Measurements from ENCODE around the gene CBX2.

Gene CBX2

GRCh38 chr17:79774561-79774975 is 3.4 kb upstream of the CBX2 start:
- DNase-seq (ENCODE audit: low read depth in 1 of 2, low spot score in 1 of 2), result no peak
- H3K27ac ChIP-seq (replicated peaks), result no peak overlapping the region
- H3K27me3 ChIP-seq (ENCODE audit: insufficient read depth, poor library complexity, severe bottlenecking), result peaks cover 31% of the 10 kb centered on the region
- no peak overlapping the region for H3K4me3 ChIP-seq (replicated peaks; ENCODE audit: insufficient read depth, low read length)
- TF ChIP-seq SPI1 (IDR thresholded peaks at IDR 0.05; ENCODE audit: borderline replicate concordance, low read depth) (no peak), POLR2AphosphoS5 (IDR thresholded peaks at IDR 0.05; ENCODE audit: low read depth) (no peak), GABPA (IDR thresholded peaks at IDR 0.05; ENCODE audit: low read depth) (no peak), CTCF (IDR thresholded peaks at IDR 0.05; ENCODE audit: insufficient read depth, low read length) (no peak)
- TF ChIP-seq, protein P1, sequence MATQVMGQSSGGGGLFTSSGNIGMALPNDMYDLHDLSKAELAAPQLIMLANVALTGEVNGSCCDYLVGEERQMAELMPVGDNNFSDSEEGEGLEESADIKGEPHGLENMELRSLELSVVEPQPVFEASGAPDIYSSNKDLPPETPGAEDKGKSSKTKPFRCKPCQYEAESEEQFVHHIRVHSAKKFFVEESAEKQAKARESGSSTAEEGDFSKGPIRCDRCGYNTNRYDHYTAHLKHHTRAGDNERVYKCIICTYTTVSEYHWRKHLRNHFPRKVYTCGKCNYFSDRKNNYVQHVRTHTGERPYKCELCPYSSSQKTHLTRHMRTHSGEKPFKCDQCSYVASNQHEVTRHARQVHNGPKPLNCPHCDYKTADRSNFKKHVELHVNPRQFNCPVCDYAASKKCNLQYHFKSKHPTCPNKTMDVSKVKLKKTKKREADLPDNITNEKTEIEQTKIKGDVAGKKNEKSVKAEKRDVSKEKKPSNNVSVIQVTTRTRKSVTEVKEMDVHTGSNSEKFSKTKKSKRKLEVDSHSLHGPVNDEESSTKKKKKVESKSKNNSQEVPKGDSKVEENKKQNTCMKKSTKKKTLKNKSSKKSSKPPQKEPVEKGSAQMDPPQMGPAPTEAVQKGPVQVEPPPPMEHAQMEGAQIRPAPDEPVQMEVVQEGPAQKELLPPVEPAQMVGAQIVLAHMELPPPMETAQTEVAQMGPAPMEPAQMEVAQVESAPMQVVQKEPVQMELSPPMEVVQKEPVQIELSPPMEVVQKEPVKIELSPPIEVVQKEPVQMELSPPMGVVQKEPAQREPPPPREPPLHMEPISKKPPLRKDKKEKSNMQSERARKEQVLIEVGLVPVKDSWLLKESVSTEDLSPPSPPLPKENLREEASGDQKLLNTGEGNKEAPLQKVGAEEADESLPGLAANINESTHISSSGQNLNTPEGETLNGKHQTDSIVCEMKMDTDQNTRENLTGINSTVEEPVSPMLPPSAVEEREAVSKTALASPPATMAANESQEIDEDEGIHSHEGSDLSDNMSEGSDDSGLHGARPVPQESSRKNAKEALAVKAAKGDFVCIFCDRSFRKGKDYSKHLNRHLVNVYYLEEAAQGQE (IDR thresholded peaks at IDR 0.05; ENCODE audit: insufficient replicate concordance, low read depth), result no peak

DNA sequence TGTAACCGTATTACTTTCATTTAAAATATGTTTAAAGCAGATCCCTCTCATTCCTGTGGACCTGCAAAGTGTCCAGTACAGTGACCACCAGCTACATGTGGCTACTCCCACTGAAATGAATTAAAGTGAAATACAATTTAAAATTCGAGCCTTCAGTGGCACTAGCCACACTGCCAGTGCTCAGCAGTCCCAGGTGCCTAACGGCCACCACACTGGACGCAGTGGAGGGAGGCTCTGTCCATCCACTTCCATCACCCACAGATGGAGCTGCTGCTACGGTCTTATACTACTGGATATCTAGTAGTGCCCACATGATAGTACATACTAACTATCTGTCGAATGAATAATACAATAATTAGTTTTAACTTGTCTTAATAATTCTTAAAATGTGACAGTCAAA is 2.3 kb upstream of the CBX2 start:
- no peak overlapping the region for H3K4me3 ChIP-seq (replicated peaks; ENCODE audit: insufficient read depth, low read length)
- no peak overlapping the region for H3K27ac ChIP-seq (replicated peaks)
- H3K27me3 ChIP-seq (ENCODE audit: insufficient read depth, poor library complexity, severe bottlenecking), result peaks cover 31% of the 10 kb centered on the region
- TF ChIP-seq, protein P1 (IDR thresholded peaks at IDR 0.05; ENCODE audit: insufficient replicate concordance, low read depth), result no peak
- TF ChIP-seq SPI1 (IDR thresholded peaks at IDR 0.05; ENCODE audit: borderline replicate concordance, low read depth) (no peak), CTCF (IDR thresholded peaks at IDR 0.05; ENCODE audit: insufficient read depth, low read length) (no peak), GABPA (IDR thresholded peaks at IDR 0.05; ENCODE audit: low read depth) (no peak), POLR2AphosphoS5 (IDR thresholded peaks at IDR 0.05; ENCODE audit: low read depth) (no peak)
- DNase-seq (ENCODE audit: low read depth in 1 of 2, low spot score in 1 of 2), result no peak

GRCh38 chr17:79776376-79777119 is 1.4 kb upstream of the CBX2 start:
- Histone ChIP-seq H3K27ac (replicated peaks) (no peak overlapping the region), H3K27me3 (ENCODE audit: insufficient read depth, poor library complexity, severe bottlenecking) (peaks cover 31% of the 10 kb centered on the region), H3K4me3 (replicated peaks; ENCODE audit: insufficient read depth, low read length) (no peak overlapping the region)
- no peak for TF ChIP-seq SPI1 (IDR thresholded peaks at IDR 0.05; ENCODE audit: borderline replicate concordance, low read depth)
- no peak for TF ChIP-seq CTCF (IDR thresholded peaks at IDR 0.05; ENCODE audit: insufficient read depth, low read length)
- TF ChIP-seq GABPA (IDR thresholded peaks at IDR 0.05; ENCODE audit: low read depth), result no peak
- TF ChIP-seq, protein P1 (IDR thresholded peaks at IDR 0.05; ENCODE audit: insufficient replicate concordance, low read depth), result no peak
- TF ChIP-seq POLR2AphosphoS5 (IDR thresholded peaks at IDR 0.05; ENCODE audit: low read depth), result no peak
- DNase-seq (ENCODE audit: low read depth in 1 of 2, low spot score in 1 of 2), result no peak

Data from HL-60 (cell line).